Measurements from ENCODE around the gene TMPRSS5. TPM values are rescaled to one million over a fixed set of nuclear protein-coding genes. Genes with fewer than 3 reads are reported as not detected.

Gene TMPRSS5
- total and polyA plus RNA-seq, 2 of the 13 experiments (the other 11 are each of a cell fraction or from before 2014, with no cell fraction given) = 0.40 to 0.96 TPM

DNA sequence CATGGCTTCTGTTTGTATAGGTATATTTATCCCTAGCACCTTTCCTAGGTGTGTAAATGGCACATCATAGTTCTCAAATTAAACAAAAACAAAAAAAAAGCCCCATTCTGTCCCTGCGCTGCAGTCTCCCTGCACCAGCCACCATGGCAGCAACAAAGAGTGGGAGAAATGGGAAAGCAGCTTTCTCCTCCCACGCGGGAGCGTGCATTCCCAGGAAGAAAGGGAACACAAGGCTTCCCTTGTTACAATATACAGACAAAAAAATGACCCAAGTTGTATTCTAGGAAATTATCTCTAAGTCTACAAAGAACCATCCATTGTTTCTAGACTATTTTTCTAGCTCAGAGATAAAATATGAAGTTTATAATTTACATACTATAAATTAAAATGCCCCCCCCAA, 16.1 kb upstream of the TMPRSS5 start:
- Histone ChIP-seq H3K79me2 (ENCODE audit: insufficient read depth, low read length) (no peaks in the 10 kb centered on the region), H4K20me1 (ENCODE audit: insufficient read depth, low read length) (no peaks in the 10 kb centered on the region), H2AFZ (ENCODE audit: low read length) (no peak overlapping the region), H3K9ac (ENCODE audit: insufficient read depth, low read depth, low read length) (no peak overlapping the region), H3K4me3 (replicated peaks in 1 of 3; ENCODE audit: insufficient read depth in 1 of 3, low read depth in 2 of 3, low read length in 3 of 3) (no peak overlapping the region), H3K4me2 (ENCODE audit: low read depth, low read length) (no peak overlapping the region), H3K36me3 (replicated peaks in 1 of 2; ENCODE audit: control insufficient read depth in 1 of 2, insufficient read depth in 2 of 2, low read length in 2 of 2) (no peaks in the 10 kb centered on the region; a peak in 1 of 5 replicates), H3K27me3 (ENCODE audit: control insufficient read depth in 1 of 2, insufficient read depth in 2 of 2, low read length in 2 of 2) (no peaks in the 10 kb centered on the region), H3K27ac (ENCODE audit: extremely low read length, insufficient read depth, low read length) (no peak overlapping the region), H3K4me1 (ENCODE audit: insufficient read depth, low read length) (peaks cover 37% of the 10 kb centered on the region), H3K9me3 (ENCODE audit: low read length) (no peaks in the 10 kb centered on the region)
- in situ Hi-C loops (cut with HindIII; ENCODE audit: extremely low pct_ligation_motif_present, low pct_unique_long_range_greater_than_20kb) = no loop called here
- CTCF ChIA-PET (ENCODE audit: low intra/inter-chr PET ratio, low total read pairs) = no interaction called here
- DNase-seq (ENCODE audit: low spot score) (no peak), FAIRE-seq (no peak), ATAC-seq (no peak)
- no peak for TF ChIP-seq TBX3 (IDR thresholded peaks at IDR 0.05; ENCODE audit: borderline replicate concordance)
- TF ChIP-seq, protein P1, sequence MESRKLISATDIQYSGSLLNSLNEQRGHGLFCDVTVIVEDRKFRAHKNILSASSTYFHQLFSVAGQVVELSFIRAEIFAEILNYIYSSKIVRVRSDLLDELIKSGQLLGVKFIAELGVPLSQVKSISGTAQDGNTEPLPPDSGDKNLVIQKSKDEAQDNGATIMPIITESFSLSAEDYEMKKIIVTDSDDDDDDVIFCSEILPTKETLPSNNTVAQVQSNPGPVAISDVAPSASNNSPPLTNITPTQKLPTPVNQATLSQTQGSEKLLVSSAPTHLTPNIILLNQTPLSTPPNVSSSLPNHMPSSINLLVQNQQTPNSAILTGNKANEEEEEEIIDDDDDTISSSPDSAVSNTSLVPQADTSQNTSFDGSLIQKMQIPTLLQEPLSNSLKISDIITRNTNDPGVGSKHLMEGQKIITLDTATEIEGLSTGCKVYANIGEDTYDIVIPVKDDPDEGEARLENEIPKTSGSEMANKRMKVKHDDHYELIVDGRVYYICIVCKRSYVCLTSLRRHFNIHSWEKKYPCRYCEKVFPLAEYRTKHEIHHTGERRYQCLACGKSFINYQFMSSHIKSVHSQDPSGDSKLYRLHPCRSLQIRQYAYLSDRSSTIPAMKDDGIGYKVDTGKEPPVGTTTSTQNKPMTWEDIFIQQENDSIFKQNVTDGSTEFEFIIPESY (CRISPR knock-in tag; IDR thresholded peaks at IDR 0.05) = 0 out of 2 replicates have a peak, but pooled peaks have one; percentile 22
- no peak for TF ChIP-seq ZNF124 (CRISPR knock-in tag; IDR thresholded peaks at IDR 0.05)
- no peak for TF ChIP-seq PLRG1 (conservative IDR thresholded peaks at IDR 0.05)
- TF ChIP-seq WIZ (CRISPR knock-in tag; IDR thresholded peaks at IDR 0.05) = no peak
- no peak for TF ChIP-seq ZFP36L1 (CRISPR knock-in tag; IDR thresholded peaks at IDR 0.05)
- TF ChIP-seq BCL6 (CRISPR knock-in tag; IDR thresholded peaks at IDR 0.05) = peak; percentile 41; the same call in 1 of the 2 replicates
- TF ChIP-seq ZFP90 (CRISPR knock-in tag; IDR thresholded peaks at IDR 0.05; ENCODE audit: borderline replicate concordance) = no peak
- TF ChIP-seq GLI4 (CRISPR knock-in tag; IDR thresholded peaks at IDR 0.05; ENCODE audit: borderline replicate concordance) = no peak
- TF ChIP-seq, protein P2, sequence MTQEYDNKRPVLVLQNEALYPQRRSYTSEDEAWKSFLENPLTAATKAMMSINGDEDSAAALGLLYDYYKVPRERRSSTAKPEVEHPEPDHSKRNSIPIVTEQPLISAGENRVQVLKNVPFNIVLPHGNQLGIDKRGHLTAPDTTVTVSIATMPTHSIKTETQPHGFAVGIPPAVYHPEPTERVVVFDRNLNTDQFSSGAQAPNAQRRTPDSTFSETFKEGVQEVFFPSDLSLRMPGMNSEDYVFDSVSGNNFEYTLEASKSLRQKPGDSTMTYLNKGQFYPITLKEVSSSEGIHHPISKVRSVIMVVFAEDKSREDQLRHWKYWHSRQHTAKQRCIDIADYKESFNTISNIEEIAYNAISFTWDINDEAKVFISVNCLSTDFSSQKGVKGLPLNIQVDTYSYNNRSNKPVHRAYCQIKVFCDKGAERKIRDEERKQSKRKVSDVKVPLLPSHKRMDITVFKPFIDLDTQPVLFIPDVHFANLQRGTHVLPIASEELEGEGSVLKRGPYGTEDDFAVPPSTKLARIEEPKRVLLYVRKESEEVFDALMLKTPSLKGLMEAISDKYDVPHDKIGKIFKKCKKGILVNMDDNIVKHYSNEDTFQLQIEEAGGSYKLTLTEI (CRISPR knock-in tag; conservative IDR thresholded peaks at IDR 0.05) = no peak
- no peak for TF ChIP-seq ZNF326 (CRISPR knock-in tag; IDR thresholded peaks at IDR 0.05; ENCODE audit: borderline replicate concordance)
- no peak for TF ChIP-seq ZNF33A (CRISPR knock-in tag; IDR thresholded peaks at IDR 0.05; ENCODE audit: borderline replicate concordance)
- TF ChIP-seq ADNP (CRISPR knock-in tag; IDR thresholded peaks at IDR 0.05) = no peak
- 92% methylated on average over 4 of the region's 4 CpGs for WGBS (ENCODE audit: low lambda C conversion rate)
- no TSS peak for BruUV-seq (replicated peaks)
- intact Hi-C loops (cut with micrococcal nuclease; ENCODE audit: unreplicated experiment) = no loop called here
- POLR2A ChIA-PET = no interaction called here
